HCT116 (cell line): ENCODE data around the gene RAD52.

Experiments
- ATF3 ChIP-seq: IDR thresholded peaks from 2 replicates; pipeline ENCODE4 v1.6.1; 2012
- CEBPB ChIP-seq: IDR thresholded peaks from 2 replicates; pipeline ENCODE4 v1.6.1; 2012; ENCODE audit warnings: low read depth
- CTCF ChIP-seq, 3 experiments: fragments of 200-600 bp in 1 of 3; sonication (generic) in 1 of 3; IDR thresholded peaks in 2 of 3; conservative IDR thresholded peaks in 1 of 3; 2 replicates each; pipeline ENCODE4 v1.5.1; 2012 to 2017; ENCODE audit warnings: low read depth in 2 of 3, low read length in 2 of 3, antibody characterized with exemption in 1 of 3, borderline replicate concordance in 1 of 3, control low read depth in 1 of 3, mild to moderate bottlenecking in 1 of 3, mixed read lengths in 1 of 3, mixed run types in 1 of 3, moderate library complexity in 1 of 3; ENCODE audit not compliant: insufficient read depth in 1 of 3
- POLR2AphosphoS5 ChIP-seq: IDR thresholded peaks from 2 replicates; pipeline ENCODE4 v1.6.1; 2011; ENCODE audit warnings: mild to moderate bottlenecking, low read depth, low read length, moderate library complexity
- REST ChIP-seq: IDR thresholded peaks from 2 replicates; pipeline ENCODE4 v1.6.1; 2012; ENCODE audit warnings: low read depth
- SP1 ChIP-seq: IDR thresholded peaks from 2 replicates; pipeline ENCODE4 v1.6.1; 2012; ENCODE audit warnings: low read depth
- TCF7L2 ChIP-seq: IDR thresholded peaks from 2 replicates; pipeline ENCODE4 v1.7.0; 2011; ENCODE audit warnings: borderline replicate concordance, inconsistent platforms; ENCODE audit not compliant: insufficient read depth, insufficient read length; ENCODE audit errors: extremely low read depth
- ZBTB33 ChIP-seq: IDR thresholded peaks from 2 replicates; pipeline ENCODE4 v1.6.1; 2011; ENCODE audit warnings: mild to moderate bottlenecking, low read length, moderate library complexity; ENCODE audit not compliant: insufficient replicate concordance; ENCODE audit errors: extremely low read depth
- ZFX ChIP-seq: fragments of 450-650 bp; IDR thresholded peaks from 2 replicates; pipeline ENCODE4 v1.6.1; 2017
- ZNF274 ChIP-seq: fragments of 200-500 bp; sonication (Bioruptor generic); IDR thresholded peaks from 2 replicates; pipeline ENCODE4 v1.6.1; 2014; ENCODE audit warnings: mild to moderate bottlenecking, low read depth, low read length, inconsistent platforms

GRCh38 chr12:868722-869121, 80.8 kb downstream of the RAD52 start:
- TF ChIP-seq SP1 (no peak), ATF3 (no peak), CTCF (IDR thresholded peaks at IDR 0.05 in 2 of 3, conservative IDR thresholded peaks at IDR 0.05 in 1 of 3; ENCODE audit: borderline replicate concordance in 1 of 3, insufficient read depth in 1 of 3, low read depth in 2 of 3, low read length in 2 of 3) (0 out of 6 replicates have a peak, but pooled peaks of 1 of the 3 experiments have one; percentile 8), CEBPB (no peak), REST (no peak), ZNF274 (no peak), ZBTB33 (no peak), TCF7L2 (no peak), ZFX (no peak), POLR2AphosphoS5 (no peak)
